ENCODE data around the gene OGG1.

OGG1 gene

GRCh38 chr3:9787714-9788113 lies 38.0 kb downstream of the OGG1 start:
- peak; percentile 53 for DNase-seq

- no peak for DNase-seq
Observed at GRCh38 chr3:9791127-9791526, 41.4 kb downstream of the OGG1 start.

DNA sequence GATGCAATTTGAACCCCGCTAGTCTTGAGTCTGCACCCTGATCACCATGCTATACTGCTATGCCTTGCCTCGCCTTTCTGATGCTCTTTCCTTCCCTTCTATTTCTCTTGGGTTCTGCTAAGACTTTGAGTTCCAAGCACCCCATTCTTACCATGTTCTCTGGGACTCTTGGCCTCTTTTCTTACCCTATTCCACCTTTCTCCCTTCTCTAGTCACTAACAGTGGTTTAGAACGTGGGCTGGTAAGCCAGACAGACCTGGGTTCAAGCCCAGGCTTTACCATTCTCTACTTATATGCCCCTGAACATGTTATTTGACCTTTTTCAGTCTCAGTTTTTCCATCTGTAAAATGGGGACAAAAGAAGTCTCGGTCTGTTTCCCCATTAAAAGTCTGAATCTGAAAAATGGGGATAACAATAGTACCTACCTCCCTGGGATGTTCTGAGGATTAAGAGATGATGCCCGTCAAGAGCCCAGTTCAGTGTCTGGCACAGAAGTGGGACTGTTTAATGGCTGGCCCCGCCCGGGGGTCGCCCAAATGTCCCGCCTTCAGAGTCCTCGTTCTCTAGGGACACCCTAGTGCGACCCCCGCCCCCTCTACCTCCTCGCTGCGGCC lies 42.1 kb downstream of the OGG1 start:
- DNase-seq, result no peak

DNA sequence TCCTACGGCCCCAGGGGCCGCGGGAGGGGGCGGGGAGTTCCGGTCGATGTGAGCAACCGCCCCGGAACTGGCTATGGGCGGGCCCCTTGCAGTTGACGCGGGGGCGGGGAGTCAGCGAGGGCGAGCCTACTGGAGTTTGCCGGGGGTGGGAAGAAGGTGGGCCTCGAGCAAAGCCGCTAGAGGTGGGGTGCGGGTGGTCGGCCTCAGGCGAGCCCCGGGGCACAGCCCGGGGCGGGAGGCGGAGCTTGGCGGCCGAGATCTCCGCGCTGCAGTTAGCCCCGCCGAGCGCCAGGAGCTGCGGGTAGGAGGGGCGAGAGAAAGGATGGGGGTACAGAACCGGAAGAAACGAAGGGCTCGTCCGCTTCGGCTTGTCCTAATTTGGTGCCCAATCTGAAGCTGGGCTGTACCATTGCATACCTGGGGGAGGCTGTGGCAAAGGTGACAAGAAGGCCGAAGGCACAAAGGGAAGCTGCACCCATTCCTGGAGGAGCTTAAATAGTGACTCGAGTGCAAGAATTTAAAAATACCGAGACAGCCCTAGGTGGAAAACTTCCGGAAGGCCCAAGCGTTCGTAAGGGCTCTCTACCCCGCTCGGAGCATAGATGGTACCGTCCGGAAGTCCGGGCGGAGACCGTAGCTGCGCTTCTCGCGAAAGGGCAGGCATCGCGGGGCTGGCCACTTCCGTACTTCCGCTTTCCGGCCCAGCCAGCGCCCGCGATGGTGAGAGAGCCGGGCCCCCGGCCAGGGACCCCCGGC lies 42.8 kb downstream of the OGG1 start, which contains the start of the genes ARPC4 and TADA3:
TSS of gene ARPC4 (plus strand) at position 678 of the 756 bp plus-strand sequence. CDS start at position 718, 40 bp downstream.
TSS of gene TADA3 (minus strand) at position 69 of the 756 bp plus-strand sequence. CDS start 1,007 bp downstream, outside the sequence.
- peak; percentile 95 for DNase-seq

DNA sequence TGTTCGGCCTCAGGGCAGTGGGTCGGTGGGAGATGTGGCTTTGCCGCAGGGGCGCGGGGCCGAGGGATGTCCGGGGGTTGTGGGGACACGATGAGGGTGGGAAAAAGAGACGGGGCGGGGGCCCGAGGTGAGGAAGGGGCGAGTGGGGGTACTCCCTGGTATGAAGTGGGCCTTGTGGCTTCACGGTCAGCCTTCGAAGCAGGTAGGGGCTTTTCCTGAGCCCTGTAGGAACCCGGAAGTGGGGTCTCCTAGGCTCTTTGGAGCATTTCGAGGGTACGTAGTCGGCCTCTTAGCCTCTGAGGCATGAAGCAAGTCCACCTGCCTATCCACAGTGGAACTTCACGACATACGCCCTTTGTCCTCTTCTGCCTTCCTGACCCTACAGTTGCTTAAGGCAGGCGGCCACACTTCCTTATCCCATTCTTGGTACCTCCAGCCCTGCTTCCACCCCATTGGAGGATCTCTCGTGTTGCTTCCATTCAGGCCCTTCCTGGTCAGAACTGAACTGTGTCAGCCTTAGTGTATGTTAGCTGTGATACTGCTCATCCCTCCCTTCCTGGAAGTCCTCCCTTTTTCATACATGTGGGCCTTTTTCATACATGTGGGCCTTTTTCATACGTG lies 43.5 kb downstream of the OGG1 start:
- no peak for DNase-seq

- DNase-seq, result no peak
Observed at GRCh38 chr3:9794400-9794799, 44.6 kb downstream of the OGG1 start.

- DNase-seq, result no peak
Observed at GRCh38 chr3:9795207-9795606, 45.5 kb downstream of the OGG1 start.

DNA sequence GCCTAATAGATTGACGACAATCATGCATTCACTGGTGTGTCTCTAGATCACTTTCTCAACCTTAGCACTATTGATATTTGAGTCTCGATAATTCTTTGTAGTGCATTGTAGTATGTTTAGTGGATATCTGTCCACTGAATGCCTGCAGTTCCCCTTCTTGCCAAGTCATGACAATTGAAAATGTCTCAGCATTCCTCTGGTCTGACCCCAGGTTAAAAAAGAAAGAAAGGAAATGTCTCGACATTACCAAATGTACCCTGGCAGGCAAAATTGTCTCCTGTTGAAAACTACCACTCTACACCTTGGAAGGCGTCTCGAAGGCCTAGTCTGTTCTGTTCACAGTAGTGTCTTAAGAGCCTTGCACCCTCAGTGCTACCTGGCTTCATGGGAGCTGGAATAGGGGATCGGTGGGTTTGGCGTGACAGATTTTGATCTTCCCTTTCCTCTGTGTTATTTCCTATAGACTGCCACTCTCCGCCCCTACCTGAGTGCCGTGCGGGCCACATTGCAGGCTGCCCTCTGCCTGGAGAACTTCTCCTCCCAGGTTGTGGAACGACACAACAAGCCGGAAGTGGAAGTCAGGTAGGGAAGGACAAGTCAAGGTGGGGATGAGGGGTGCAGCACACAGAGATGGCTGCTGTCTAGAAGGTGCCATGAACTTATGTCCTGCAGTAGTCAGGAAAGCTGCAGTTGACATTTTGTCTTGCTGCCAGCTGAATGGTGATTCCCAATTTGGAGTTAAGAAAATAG lies 47.6 kb downstream of the OGG1 start:
- no peak for DNase-seq

DNA sequence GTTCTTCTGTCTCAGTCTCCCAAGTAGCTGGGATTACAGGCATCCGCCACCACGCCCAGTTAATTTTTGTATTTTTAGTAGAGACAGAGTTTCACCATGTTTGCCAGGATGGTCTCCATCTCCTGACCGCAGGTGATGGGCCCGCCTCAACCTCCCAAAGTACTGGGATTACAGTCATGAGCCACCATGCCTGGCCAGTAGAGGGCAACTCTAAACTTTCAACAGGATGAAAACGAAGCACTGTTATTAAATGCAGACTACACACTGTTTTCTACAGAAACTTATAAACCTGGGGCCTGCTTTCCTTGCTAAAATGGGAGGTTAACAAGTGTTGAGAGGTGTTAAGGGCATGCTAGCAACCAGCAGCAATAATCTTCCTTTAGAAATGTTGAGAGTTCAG lies 50.8 kb downstream of the OGG1 start:
- no peak for DNase-seq

DNA sequence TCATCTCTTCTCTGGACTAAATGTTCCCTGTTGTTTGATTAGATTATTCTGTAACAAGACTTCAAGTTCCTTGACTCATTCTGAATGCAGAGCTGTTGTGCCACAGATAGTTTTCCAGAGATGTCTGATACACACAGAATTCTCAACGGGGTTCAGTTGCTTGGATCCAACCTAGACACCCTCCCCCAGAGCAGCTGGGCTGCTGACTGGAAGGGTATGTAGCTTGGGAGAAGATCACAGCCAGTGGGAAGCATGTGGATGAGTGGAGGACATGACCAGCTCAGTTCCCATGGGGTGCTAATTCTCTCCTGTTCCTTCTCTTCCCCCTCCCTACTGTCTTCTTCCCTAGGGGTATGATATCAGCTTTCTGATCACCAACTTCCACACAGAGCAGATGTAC lies 53.7 kb downstream of the OGG1 start:
- DNase-seq, result no peak

DNA sequence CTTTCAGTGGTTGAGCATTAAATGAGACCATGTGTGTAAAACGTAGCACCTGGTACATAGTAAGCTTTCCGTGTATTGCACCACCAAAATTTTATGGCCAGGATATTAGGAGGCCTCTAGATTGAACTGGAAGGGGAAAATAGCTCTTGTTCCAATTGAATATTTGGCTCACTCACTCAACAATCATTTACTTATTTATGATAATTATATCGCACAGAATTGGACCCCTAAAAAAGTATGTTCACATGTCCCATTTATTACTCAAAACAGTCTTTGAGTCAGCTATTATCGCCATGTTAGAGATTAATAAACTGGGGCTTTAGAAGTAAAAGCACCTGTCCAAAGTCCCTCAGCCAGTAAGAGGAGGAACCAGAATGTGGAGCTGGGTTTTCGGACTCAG lies 55.2 kb downstream of the OGG1 start:
- DNase-seq, result no peak

GRCh38 chr3:9806137-9806536 lies 56.4 kb downstream of the OGG1 start:
- no peak for DNase-seq
